Omental fat pad (tissue), 4 donors: ENCODE measurements around the gene C3orf20. TPM values are rescaled to one million over a fixed set of nuclear protein-coding genes. Genes with fewer than 3 reads are reported as not detected.

Source experiments
- ATAC-seq: fragments of 150-250 bp; one replicate; pipeline ENCODE4 v1.9.1; 2016; ENCODE audit warnings: mild to moderate bottlenecking, moderate library complexity; ENCODE audit not compliant: low FRiP score
- DNase-seq: peaks from one replicate; pipeline ENCODE4 v3.0.0-alpha.2; 2019; ENCODE audit warnings: low spot score
- total RNA-seq, 4 donors: library from RNA; depleted of rRNA; stranded (reverse); fragments of >200 nt; gene quantifications; one replicate each; pipeline ENCODE4 v1.1.0, GENCODE V29; 2016
- TF ChIP-seq, protein P1 (sequence below), 3 donors: fragments of 450-650 bp; IDR thresholded peaks; one replicate each; pipeline ENCODE4 v1.5.1; 2016 to 2017; ENCODE audit warnings: antibody characterized with exemption in 3 of 3, mild to moderate bottlenecking in 3 of 3, moderate library complexity in 2 of 3

The C3orf20 gene
- total RNA-seq, 4 donors from 2014 or later = 0.12 to 0.28 TPM; not detected in 2

DNA sequence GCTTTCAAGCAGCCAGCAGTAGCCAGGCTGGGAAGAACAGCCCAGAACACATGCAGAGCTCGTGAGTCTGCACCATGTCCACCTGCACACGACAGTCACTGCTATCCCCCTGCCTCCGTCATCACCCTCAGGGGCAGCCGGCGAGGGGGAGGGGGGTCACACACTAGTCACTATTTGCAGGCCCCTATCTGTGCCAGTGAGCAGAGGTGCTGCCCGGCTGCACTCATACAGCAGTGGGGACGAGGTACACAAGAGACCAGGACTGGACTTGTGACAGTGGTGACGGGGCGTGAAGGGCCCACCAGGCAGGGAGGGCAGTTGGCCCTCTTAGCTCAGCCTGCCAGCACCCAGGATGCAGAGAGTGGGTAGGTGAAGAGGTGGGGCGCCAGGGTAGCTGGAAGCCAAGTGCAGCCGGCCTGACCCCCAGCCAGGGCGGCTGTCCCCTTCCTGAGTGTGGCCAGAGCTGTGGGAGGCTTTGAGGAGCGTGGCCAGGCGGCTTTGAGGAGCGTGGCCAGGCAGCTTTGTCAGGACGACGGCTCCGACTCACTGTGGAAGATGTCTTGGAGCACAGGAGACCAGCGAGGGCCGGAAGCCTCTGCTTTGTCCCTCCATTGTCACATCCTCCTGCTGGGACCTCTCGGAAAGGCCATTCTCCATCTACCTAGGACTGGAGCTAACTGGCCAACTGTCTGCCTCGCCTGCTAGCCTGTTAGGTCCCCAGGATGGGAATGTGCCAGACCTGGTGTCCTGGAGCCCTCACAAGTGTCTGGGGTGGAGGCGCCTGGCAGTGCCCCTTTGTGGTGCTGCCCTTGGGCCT, 91.7 kb downstream of the C3orf20 start:
- DNase-seq (no peak), ATAC-seq (no peak)
- TF ChIP-seq, protein P1, sequence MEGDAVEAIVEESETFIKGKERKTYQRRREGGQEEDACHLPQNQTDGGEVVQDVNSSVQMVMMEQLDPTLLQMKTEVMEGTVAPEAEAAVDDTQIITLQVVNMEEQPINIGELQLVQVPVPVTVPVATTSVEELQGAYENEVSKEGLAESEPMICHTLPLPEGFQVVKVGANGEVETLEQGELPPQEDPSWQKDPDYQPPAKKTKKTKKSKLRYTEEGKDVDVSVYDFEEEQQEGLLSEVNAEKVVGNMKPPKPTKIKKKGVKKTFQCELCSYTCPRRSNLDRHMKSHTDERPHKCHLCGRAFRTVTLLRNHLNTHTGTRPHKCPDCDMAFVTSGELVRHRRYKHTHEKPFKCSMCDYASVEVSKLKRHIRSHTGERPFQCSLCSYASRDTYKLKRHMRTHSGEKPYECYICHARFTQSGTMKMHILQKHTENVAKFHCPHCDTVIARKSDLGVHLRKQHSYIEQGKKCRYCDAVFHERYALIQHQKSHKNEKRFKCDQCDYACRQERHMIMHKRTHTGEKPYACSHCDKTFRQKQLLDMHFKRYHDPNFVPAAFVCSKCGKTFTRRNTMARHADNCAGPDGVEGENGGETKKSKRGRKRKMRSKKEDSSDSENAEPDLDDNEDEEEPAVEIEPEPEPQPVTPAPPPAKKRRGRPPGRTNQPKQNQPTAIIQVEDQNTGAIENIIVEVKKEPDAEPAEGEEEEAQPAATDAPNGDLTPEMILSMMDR (IDR thresholded peaks at IDR 0.05) = no peak

- DNase-seq = no peak
- TF ChIP-seq, protein P1 (IDR thresholded peaks at IDR 0.05) = no peak
- no peak for ATAC-seq
Measured at GRCh38 chr3:14767245-14768051, 92.5 kb downstream of the C3orf20 start.

DNA sequence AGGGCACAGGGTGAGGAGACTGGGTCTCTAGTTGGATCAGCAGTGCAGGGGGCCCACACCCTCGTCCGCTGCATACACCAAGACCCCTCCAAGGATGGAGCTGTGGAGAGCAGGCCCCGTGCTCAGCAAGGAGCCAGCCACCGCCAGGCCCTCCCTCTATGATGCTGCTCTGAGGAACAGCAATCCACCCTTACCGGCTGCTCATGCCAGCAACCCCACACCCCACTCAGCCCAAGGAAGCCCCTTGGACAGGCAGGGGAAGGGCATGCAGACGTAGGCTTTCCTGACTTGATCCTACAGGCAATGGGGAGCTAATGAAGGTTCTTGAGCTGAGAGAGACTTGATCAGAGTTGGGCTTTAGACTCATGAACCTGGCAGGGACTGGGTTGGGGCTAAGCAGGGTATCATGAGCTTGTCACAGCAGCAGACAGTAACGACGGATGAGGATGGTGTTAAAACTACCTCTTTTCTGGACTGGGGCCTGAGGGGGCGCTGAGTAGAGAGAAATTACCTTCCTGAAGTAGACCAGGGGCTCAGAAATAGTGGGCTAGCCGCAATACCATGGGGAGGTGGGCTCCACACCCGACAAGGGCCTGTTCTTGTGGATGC, 93.3 kb downstream of the C3orf20 start:
- ATAC-seq (no peak), DNase-seq (no peak)
- TF ChIP-seq, protein P1 (IDR thresholded peaks at IDR 0.05) = no peak

DNA sequence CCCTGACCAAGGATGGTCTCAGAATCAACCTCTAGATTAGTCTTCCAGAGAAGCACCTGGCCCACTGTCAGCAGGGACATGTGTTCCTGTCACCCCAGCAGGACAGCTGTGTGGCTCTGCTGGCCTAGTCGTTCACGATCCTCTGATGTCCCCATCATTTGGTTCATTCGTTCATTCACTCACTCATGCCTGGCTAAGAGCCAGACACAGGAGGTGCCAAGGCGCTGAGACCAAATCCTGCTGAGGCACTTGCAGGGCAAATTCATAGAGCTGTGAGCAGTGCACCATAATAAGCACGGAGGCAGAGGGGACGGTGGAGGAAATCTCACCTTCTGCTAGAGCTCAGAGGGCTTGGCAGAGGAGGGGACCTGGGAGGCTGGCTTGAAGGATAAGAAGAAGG, 93.9 kb downstream of the C3orf20 start:
- no peak for ATAC-seq
- no peak for DNase-seq
- TF ChIP-seq, protein P1 (IDR thresholded peaks at IDR 0.05) = no peak

- TF ChIP-seq, protein P1 (IDR thresholded peaks at IDR 0.05) = no peak
- DNase-seq (no peak), ATAC-seq (no peak)
Measured at GRCh38 chr3:14769544-14770325, 94.8 kb downstream of the C3orf20 start.

- no peak for DNase-seq
- no peak for ATAC-seq
Measured at GRCh38 chr3:14770591-14770990, 95.7 kb downstream of the C3orf20 start.

More at GRCh38 chr3:14770591-14770990, 95.7 kb downstream of the C3orf20 start:
- TF ChIP-seq, protein P1 (IDR thresholded peaks at IDR 0.05) = no peak
